ENCODE measurements around the gene CDHR4.

GRCh38 chr3:49844464-49845183 lies 45.0 kb upstream of the CDHR4 start:
- no peak for TF ChIP-seq TAF1 (IDR thresholded peaks at IDR 0.05; ENCODE audit: borderline replicate concordance, low read depth, low read length)
- TF ChIP-seq POLR2AphosphoS5 (IDR thresholded peaks at IDR 0.05; ENCODE audit: low read depth, low read length), result no peak
